Adrenal gland (tissue), 5 donors: Measurements from ENCODE around the gene SPOP.

Source experiments
- POLR2A ChIP-seq, 2 donors: fragments of 450-650 bp; IDR thresholded peaks; one replicate each; pipeline ENCODE4 v1.6.1; 2017; ENCODE audit warnings: antibody characterized with exemption in 2 of 2, mild to moderate bottlenecking in 2 of 2, moderate library complexity in 1 of 2
- TF ChIP-seq, protein P1 (sequence below), 6 experiments: fragments of 450-650 bp in 4 of 6; fragments of 200-600 bp in 2 of 6; sonication (generic) in 1 of 6; IDR thresholded peaks; 1 replicate in 5 of 6; 2 replicates in 1 of 6; pipeline versions ENCODE4 v1.5.1 to v1.8.0; 2016 to 2021; ENCODE audit warnings: antibody characterized with exemption in 6 of 6, mild to moderate bottlenecking in 2 of 6, moderate library complexity in 1 of 6
- donor health status: DM: no; HTN: no; CAD: no.

GRCh38 chr17:49640556-49640955, 37.3 kb downstream of the SPOP start:
- TF ChIP-seq POLR2A (IDR thresholded peaks at IDR 0.05) = no peak
- TF ChIP-seq, protein P1, sequence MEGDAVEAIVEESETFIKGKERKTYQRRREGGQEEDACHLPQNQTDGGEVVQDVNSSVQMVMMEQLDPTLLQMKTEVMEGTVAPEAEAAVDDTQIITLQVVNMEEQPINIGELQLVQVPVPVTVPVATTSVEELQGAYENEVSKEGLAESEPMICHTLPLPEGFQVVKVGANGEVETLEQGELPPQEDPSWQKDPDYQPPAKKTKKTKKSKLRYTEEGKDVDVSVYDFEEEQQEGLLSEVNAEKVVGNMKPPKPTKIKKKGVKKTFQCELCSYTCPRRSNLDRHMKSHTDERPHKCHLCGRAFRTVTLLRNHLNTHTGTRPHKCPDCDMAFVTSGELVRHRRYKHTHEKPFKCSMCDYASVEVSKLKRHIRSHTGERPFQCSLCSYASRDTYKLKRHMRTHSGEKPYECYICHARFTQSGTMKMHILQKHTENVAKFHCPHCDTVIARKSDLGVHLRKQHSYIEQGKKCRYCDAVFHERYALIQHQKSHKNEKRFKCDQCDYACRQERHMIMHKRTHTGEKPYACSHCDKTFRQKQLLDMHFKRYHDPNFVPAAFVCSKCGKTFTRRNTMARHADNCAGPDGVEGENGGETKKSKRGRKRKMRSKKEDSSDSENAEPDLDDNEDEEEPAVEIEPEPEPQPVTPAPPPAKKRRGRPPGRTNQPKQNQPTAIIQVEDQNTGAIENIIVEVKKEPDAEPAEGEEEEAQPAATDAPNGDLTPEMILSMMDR (IDR thresholded peaks at IDR 0.05) = no peak
